Measurements from ENCODE around the gene FAM117A. TPM values are rescaled to one million over a fixed set of nuclear protein-coding genes. Genes with fewer than 3 reads are reported as not detected.
A peak's percentile ranks its signal among the peaks of the same experiment; 100 is the strongest.
"Not testable (repeated sequence)": the region's sequence is repeated elsewhere in the genome, so short reads cannot be mapped to it uniquely, and the experiment has no call there.

The FAM117A gene
- total RNA-seq, 1 donor: 260 TPM

DNA sequence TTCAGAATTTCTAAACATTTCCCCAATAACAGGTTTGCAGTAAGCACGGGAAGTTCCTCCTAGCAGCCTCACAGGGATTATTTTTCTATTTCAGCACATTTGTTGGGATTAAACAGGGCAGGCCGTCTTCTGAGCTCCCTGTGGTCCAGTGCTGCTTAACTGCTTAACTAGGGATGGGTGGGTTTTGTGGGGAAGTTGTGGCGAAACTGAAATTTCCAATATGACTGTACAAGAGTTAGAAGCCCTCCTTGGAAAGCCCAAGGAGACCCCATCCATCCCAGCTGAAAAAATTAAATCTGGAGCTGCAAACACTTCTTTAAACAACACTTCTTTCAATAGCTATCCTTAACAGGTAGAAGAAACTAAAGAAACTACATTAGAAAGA, 22.2 kb downstream of the FAM117A start:
- DNase-seq (ENCODE audit: low read depth in 2 of 3, low spot score in 2 of 3): no peak

DNA sequence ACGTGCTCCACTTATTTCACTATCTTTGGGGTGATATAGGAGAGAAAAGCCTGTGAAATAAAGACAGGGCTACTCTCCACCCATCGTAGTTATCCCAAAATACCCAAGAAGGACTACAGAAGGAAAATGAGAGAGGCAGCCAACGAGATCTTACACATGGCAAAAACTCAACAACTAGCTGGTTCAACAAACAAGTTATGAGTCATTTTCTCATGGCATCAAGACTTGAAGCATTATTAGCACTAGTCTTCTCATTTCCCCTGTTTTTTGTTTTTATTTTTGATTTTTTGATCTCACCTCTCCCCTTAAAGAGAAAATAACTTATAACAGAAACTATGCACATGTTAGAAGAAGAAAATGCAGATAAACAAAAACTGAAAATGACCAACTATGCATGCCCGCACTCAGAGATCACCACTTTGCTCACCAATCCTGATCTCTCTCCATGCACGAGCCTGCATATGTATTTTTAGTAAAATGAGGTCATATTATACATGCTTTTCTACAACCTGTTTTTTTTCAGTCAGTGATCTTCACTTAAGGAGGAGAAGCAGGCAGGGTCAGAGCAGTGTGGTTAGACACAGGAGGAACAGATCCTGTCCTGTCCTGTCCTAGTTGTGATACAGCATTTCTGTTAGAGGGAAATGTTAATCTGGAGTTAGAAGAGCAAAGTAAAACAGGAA, 22.8 kb downstream of the FAM117A start:
- DNase-seq (ENCODE audit: low read depth in 2 of 3, low spot score in 2 of 3): no peak

DNA sequence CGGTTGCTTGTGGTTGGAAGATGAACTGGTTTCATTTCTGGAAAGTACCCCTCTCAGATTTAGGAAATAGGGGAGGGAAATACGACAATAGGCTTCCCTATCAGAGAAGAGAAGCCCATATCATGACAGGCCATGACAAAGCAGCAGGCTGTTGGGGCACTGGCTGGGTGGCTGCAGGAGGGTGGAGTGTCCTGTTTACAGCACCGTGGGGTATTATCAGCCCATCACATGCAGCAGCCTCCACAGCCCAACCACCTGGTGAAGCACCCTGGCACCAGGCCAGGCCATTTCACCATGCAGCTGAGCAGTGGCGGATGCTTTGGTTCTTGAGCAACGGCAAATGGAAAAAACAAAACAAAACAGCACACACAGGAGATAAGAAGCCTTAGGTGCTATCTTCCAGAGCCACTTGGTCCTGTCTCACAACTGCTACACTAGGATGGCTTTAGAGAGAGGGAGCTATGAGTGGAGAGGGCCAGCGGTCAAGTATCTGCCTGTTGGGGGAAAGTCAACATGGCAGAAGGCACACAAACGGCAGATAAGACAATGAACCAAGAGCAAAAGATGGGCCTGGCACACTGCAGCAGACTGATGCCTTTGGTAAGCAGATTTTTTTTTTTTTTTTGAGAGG, 24.2 kb downstream of the FAM117A start:
- DNase-seq (ENCODE audit: low read depth in 2 of 3, low spot score in 2 of 3): peak; percentile 91 to 100 (median 99)

DNA sequence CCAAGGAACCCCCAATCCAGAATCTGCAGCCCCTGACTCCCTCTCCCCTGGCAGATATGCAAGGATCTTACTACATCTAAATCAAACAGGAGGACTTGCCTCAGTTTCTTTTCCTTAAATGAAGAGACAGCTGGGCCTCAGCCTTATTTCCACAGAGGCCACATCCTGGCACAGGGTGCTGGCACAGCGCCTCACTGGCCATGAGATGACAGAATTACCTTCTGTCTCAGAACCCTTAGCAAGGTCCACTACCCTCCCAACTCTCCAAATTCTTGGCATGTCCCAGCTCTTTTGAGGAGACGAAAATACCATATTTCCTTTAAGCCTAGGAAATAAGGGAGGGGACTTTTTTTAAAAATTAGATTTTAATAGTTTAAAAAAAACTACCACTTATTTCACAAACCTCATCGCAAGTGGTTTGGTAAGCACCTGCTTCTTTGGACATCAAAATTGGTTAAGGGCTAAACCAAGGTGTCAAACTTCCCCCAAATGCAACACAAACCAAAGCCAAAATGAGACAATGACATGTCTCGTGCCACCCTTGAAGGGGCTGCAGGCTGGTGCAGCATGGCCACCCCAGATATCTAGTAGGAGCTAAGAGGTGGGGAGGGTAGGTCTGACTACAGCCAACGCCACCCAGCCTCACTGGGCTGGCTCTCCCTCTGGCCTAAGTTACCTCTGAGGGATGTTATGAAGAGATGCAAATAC, 25.3 kb downstream of the FAM117A start:
- no peak for DNase-seq (ENCODE audit: low read depth in 2 of 3, low spot score in 2 of 3)

DNA sequence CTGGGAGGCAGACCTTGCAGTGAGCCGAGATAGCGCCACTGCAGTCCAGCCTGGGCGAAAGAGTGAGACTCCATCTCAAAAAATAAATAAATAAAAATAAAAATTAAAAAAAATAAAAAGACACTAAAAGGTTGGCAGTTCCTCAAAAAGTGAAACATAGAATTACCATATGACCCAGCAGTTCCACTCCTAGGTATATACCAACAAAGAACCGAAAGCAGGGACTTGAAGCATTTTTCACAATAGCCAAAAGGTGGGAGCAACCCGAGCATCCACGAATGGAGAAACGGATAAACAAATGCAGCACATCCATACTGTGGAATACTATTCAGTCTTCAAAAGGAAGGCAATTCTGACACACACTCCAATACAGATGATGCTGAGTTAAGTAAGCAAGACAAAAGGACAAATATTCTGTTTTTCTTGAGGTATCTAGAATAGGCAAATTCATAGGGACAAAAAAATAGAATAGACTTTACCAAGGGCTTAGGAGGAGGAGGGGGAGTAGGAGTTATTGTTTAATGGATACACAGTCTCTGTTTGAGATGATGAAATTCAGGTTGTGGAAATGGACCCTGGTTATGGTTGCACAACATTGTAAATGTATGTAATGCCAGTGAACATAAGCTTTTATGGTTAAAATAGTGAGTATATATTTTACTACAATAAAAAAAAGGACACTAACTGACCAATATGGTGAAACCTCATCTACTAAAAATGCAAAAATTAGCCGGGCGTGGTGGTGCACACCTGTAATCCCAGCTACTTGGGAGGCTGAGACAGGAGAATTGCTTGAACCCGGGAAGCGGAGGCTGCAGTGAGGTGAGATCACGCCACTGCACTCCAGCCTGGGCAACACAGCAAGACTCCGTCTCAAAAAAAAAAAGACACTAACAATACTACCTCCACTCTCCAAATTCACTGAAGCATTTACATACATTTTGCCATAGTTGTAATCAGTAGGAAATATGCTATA, 29.1 kb downstream of the FAM117A start:
- peak in 1 of 3 donors; percentile 34 for DNase-seq (ENCODE audit: low read depth in 2 of 3, low spot score in 2 of 3)

DNA sequence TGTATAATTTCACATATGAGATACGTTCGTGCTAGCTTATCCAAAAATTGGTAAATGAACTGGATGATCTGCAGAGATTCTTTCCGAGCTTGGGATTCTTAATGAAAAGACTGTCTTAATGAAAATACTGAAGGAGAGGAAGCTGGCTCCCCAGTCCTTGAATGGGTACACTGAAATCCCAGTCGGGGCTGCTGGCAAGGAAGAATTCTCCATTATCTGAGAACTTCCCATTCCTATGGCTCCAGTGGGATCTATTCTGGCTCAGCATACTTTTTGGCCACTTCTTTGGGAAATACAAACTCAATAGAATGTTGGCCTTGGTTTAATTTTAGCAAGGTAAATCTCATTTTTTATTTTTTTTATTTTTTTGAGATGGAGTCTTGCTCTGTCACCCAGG, 32.5 kb downstream of the FAM117A start:
- no peak for DNase-seq (ENCODE audit: low read depth in 2 of 3, low spot score in 2 of 3)

DNA sequence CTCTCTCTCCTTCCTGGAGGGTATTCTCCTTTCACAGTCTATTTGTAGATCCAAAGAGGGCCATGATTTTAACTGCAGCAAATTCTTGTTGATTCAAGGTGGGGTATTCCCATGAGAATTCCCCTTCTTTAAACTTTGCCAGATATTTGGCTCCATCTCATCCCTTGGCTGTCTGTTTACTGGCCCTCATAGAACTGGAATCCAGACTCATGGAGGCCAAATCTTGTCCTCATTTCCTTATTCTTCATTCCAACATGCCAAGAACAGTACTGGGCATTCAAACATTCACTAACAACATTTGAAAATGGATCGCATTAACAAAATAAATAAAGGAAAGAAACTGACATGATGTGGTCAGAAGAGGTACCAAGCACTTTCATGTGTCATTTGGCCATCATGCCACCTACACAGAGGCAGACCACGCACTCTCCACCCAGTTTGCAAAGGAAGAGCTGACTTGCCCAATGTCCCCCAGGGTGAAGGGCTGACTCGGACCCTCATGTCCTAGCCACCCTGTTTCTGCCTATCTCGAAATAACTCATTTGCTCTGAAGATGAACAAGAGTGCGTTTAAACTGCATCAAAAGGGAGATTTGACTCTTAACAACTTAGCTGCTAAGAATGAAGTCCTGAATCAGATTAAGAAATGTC, 33.0 kb downstream of the FAM117A start:
- DNase-seq (ENCODE audit: low read depth in 2 of 3, low spot score in 2 of 3): no peak

DNA sequence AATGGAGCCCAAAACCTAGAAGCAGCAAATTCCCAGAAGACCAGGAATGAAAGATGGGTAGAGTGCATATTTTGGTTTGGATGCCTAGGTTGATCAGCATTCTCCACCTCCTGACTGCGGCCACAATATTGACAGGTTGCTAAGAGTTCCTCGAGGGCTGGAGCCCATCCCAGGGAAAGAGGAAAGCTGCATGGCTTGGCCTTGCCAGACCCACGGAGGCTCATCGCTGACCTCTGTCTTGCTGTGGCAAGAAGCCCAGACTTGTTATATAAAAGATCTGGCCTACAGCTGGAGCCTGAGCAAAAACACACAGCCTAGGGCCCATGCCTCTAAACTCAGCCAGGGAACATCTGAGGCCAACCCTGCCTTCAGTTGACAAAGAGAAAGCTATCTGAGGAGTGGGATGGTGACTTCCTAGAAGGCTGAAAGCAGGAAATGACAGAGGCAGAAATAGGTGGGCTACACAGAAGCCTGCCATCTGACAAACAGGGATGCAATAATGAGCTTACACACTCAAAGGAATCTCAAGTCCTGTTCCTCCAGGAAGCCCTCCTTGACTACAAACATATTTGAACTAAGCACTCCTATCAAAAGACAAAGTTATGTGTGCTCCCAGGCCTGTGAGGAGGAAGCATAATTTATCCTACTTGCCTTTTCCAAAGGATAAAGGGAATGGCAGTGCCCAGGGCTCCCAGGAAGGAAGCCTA, 33.7 kb downstream of the FAM117A start:
- DNase-seq (ENCODE audit: low read depth in 2 of 3, low spot score in 2 of 3): no peak

DNA sequence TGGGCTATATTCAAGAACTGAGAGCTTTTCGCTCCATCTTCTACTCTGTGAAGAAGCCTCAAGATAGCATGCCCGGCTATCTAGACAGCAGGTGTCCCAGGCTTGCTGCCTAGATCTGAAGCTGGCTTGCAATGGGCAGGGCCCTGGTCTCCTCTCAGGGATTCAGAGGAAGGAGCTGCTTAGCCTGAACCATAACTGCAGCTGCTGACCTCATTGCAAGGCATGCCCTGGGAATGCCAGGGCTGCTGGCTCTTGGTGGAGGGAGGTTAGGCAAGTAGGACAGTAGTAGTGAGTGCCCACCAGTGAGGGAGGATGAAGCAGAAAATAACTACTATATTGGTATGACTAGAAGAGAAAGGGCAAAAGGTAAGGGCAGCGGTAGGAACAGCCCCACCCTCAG, 34.9 kb downstream of the FAM117A start:
- no peak for DNase-seq (ENCODE audit: low read depth in 2 of 3, low spot score in 2 of 3)

DNA sequence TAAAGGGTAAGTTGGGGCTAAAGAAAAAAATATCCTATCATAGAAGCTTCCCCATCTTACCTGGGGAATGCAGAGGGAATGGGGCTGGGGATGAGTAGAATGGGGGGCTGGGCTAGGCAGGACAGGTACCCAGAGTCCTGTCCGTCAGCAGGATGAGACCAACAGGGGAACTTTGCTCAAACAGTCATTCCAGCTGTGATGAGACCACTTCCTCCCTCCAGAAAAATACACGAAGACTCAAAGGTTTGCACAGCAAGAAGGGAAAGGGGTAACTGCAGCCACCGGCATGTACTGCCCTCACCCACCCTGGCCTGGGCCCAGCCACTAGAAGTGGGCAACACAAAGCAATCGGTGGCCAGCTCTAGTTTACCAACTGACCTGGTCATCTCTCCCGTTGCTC, 35.5 kb downstream of the FAM117A start:
- no peak for DNase-seq (ENCODE audit: low read depth in 2 of 3, low spot score in 2 of 3)

DNA sequence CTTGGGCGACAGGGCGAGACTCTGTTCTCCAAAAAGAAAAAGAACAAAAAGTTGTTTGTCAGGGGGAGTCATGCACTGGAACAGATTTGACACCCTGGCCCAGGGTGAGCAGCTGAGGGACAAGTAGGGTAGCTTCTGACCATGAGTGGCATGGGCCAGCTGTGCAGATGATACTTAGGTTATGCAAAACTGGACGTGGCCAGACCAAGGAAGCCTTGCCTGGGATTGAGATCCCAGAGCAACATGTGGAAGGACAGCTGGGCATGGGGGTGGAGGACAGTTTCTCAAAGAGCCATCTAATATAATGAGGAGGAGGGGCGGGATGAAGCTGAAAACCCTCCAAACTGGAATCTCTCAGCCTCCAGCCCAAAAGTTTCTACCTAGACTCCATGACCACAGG, 36.6 kb downstream of the FAM117A start:
- DNase-seq (ENCODE audit: low read depth in 2 of 3, low spot score in 2 of 3): no peak

DNA sequence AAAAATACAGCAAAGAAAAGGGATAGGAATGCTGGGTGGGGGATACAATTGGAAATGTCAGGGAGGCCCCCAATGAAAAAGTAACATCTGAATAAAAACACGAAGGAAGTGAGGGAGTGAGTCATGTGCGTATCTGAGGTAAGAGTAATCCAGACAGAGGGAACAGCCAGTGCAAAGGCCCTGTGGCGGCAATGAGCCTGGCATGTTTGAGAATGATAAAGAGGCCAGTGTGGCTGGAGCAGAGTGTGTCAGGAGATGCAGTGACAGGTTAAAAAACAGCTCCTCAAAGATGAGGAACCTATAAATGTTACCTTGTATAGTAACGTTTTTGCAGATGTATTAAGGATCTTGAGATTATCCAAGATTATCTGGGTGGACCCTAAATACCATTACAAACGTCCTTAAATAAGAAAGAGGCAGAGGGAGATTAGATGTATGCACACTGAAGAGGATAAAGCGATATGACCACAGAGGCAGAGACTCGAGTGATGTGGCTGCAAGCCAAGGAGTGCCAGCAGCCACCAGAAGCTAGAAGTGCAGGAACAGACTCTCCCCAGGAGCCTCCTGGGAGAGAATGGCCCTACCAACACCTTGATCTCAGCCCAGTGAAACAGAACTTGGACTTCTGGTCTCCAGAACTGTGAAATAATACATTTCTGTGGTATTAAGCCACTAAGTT, 38.3 kb downstream of the FAM117A start:
- DNase-seq (ENCODE audit: low read depth in 2 of 3, low spot score in 2 of 3): no peak

DNA sequence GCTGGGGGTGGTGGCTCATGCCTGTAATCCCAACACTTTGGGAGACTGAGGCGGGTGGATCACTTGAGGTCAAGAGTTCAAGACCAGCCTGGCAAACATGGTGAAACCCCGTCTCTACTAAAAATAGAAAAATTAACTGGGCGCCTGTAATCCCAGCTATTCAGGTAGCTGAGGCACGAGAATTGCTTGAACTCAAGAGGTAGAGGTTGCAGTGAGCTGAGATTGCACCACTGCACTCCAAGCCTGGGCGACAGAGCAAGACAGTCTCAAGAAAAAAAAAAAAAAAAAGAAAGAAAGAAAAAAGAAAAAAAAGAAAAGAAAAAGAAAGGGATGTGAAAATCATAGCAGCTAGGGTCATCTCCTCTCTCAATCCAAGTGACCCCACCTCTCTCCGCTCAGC, 39.4 kb downstream of the FAM117A start:
- DNase-seq (ENCODE audit: low read depth in 2 of 3, low spot score in 2 of 3): not testable (repeated sequence)

DNA sequence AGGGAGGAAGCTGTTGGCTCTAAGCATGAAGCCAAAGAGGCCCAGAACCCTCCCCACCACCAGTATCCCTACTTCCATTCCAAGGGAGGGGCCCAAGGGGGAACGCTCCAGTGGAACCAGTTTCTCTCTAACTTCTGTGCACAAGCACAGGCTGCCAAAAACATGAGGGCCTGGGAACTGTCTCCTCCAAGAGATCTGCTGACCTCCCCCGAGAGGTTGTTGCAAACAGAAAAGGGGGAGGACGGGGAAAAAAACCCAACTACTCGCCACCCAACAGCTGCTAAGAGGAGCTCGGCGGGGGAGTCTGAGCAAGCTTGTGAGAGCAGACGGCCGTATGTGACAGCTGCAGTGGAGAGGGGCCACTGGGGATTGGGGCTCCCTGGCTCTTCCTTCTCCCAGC, 40.5 kb downstream of the FAM117A start:
- no peak for DNase-seq (ENCODE audit: low read depth in 2 of 3, low spot score in 2 of 3)

DNA sequence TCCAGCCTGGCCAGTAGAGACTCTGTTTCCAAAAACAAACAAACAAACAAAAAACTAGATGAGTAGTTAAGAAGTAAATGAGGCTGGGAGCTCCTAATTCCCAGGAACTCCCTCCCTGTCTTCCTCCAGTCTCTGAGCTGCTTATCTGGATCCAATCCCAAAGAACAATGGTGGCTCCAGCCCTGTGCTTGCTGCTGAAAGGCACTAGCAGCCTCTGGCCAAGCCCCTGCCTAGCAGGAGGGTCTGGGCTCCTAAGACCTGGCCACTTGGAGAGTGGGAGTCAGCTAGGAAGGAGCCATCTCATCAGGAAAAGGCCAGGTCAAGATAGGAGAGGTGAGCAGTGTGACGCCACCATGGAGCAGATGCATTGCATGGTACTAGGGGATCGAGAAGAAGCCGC, 41.9 kb downstream of the FAM117A start:
- no peak for DNase-seq (ENCODE audit: low read depth in 2 of 3, low spot score in 2 of 3)

DNA sequence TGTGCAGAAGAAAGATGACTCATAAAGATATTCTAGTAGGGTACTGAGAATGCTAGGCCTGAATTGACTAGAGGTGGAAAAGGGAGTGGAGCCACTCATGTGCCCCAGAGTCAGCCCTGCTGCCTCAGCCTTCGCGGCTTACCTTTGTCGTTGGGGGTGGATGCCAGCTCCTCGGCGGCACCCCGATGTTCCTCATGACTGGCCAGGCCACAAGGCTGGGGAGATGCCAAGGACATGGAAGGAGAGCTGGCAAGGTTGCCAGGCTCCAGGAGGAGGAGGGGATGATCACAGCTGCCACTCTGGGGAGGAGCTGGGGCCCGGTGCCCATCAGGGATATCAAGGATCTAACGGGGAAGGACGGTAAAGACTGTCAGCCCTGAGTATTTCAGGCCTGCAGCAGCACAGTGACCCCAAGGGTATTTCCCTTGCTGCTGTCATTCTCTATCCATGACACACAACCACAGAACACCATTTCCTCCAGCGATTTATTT, 46.5 kb downstream of the FAM117A start:
- no peak for DNase-seq (ENCODE audit: low read depth in 2 of 3, low spot score in 2 of 3)

DNA sequence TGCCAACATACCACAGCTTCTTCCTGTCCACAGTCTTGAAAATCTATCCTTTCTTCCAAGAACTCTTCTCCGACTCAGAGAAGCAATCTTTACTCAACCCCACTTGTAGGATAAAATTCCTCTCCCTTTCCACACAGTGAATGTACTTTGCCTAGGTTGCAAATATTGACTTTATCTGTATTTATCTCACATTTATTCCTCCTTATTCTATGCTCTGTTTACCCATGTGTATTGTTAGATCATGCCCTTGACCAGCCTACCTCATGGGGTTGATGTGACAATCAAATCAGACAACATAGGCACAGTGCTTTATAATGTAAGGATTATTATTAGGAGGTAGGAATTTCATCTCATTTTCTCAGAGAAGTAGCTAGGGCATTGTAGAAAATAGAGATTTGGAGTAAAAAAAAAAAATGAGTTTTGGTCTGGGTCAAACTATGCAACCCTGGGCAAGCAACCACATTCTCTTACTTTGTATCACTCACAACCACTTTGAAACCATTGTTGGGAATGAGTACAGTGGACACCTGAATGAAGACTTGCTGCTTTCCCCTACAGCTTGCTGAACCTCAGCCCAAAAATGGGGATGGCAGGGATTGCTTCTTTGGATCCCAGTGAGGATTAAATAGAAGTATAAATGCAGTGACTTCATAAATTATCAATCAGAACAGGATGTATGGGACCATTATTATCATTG, 47.1 kb downstream of the FAM117A start:
- no peak for DNase-seq (ENCODE audit: low read depth in 2 of 3, low spot score in 2 of 3)

DNA sequence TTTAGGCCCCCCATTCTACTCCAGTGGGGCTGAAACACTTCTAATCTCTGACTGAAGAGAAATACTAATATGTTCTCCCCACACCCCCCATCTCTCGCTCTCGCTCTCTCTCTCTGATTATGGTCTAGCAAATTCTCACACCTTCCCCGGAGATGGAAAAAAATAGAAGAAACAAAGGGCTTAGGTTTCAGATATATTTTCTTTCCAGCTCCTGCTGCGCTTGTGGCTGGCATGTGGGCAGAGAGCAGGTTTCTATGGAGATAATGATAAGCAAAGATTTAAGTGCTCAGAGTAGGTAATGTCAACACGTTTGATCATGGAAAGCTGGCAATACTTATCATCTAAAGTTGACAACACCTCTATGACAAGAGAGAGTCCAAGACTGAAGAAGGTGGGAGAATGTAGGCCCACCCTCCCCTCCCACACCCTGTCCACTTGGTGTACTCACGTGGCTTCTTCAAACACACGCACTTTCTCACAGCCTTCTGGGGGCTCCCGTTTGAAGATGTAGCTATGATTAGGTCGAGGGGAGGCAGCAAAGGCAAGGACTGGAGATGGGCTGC, 48.1 kb downstream of the FAM117A start:
- DNase-seq (ENCODE audit: low read depth in 2 of 3, low spot score in 2 of 3): no peak
